GM12864 (cell line): Measurements from ENCODE around the gene NPLOC4.

ENCODE experiments used
- DNase-seq: peaks from one replicate; pipeline ENCODE4 v3.0.0-alpha.2; 2011; ENCODE audit warnings: low read depth
- H3K4me3 ChIP-seq: 2 replicates; pipeline ENCODE4 v1.5.1; 2011; ENCODE audit warnings: mild to moderate bottlenecking, low read depth, low read length, control low read depth
- CTCF ChIP-seq: IDR thresholded peaks from 2 replicates; pipeline ENCODE4 v1.5.1; 2011; ENCODE audit warnings: low read depth, mild to moderate bottlenecking, moderate library complexity, low read length, control low read depth, inconsistent platforms; ENCODE audit errors: missing control alignments

The NPLOC4 gene

GRCh38 chr17:81523402-81524038, 113.4 kb downstream of the NPLOC4 start:
- no peak overlapping the region for H3K4me3 ChIP-seq
- TF ChIP-seq CTCF, result peak; percentile 24
- DNase-seq, result no peak

- no peak for DNase-seq
- no peak overlapping the region for H3K4me3 ChIP-seq
- TF ChIP-seq CTCF, result no peak
Observed at GRCh38 chr17:81522491-81523401, 114.2 kb downstream of the NPLOC4 start.

GRCh38 chr17:81520021-81520901, 116.7 kb downstream of the NPLOC4 start:
- H3K4me3 ChIP-seq, result peak overlapping the region; percentile 77
- TF ChIP-seq CTCF, result no peak
- no peak for DNase-seq

- DNase-seq, result no peak
- H3K4me3 ChIP-seq, result peak overlapping the region; percentile 77
- TF ChIP-seq CTCF, result peak; percentile 65
Observed at GRCh38 chr17:81519284-81520020, 117.5 kb downstream of the NPLOC4 start.

GRCh38 chr17:81518785-81519283, 118.1 kb downstream of the NPLOC4 start:
- DNase-seq, result no peak
- peak overlapping the region; percentile 77 for H3K4me3 ChIP-seq
- no peak for TF ChIP-seq CTCF
